Activated CD4-positive, CD25-positive, alpha-beta regulatory T cell (primary cell): ENCODE results near the gene TOPORS.
"Not testable (repeated sequence)": the region's sequence is repeated elsewhere in the genome, so short reads cannot be mapped to it uniquely, and the experiment has no call there.

Experiments used
- DNase-seq, 4 experiments: peaks; one replicate each; lab custom pipeline; 2025; lab: John Stamatoyannopoulos, UW

TOPORS gene

DNA sequence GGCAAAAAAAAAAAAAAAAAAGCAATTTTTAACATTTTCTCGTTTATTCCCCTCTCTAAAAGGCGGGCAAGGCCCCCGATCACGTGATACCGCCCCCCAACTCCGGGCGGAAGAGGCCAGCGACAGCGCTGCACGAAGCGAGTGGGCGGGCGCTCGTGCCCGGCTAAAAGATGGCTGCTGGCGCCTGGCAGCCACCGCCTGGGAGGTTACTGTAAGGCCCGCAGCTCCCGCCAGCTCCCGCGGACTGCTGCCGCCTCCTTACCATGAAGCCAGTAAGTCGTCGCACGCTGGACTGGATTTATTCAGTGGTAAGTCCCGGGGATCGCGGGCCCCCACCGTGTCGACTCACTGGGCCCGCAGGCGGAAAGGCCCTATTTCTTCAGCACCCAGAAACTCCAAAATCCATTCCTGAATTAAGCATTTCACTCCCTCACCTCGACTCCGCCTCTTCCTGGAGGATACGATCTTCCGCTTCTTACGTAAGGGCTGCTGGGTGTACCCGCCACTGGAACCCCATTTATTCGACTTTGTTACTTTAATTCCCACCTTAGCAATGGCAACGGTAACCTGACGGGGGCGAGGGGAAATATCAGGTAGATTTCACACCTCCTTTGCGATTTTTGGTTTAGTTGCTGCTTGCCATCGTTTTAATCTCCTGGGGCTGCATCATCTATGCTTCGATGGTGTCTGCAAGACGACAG, at the start of gene TOPORS, which contains the start of gene SMIM27:
TSS of gene TOPORS (minus strand) at position 415 of the 701 bp plus-strand sequence. CDS start at position 265, 150 bp downstream.
TSS of gene SMIM27 (plus strand) at position 156 of the 701 bp plus-strand sequence. CDS start at position 264, 108 bp downstream.
- DNase-seq: peak; percentile 74 to 84 (median 76)

GRCh38 chr9:32599021-32599420, 46.6 kb upstream of the TOPORS start:
- DNase-seq: not testable (repeated sequence)

DNA sequence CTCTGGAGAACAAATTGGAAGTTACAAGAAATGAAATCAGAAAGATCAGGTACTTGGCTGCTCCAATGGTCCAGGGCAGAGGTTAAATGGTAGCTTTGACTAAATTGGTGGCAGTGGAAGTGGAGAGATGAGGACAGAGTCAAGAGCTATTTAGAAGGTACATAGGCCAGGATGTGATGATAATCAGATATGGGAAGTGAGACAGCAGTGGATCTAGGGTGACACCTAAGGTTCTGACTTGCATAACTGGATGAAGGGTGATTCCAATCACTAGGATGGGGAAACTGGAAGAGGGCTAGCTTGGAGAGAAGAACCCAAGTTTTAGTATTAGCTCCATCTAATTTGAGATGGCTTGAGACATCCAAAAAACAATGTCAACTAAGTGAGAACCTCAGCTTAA, 44.5 kb upstream of the TOPORS start:
- DNase-seq: no peak

GRCh38 chr9:32596096-32596865, 43.9 kb upstream of the TOPORS start:
- no peak for DNase-seq

DNA sequence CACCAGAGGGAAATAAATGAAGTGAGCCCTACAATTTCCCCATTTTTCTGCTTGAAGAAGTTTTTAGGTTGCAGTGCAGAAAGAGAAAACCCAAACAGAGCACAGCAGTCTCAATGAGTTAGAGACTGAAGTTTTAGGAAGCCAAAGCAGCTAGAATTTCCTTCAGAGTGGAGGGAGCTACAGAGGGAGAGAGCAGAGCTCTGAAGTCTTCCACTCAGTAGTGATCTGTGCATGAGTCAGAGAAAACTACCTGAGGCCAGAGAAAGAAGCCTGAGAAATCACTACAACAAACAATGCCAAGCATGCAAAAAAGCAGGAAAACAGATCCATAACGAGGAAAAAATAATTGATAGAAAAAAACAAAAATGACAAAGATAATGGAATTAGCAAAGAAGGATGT, 38.5 kb upstream of the TOPORS start:
- DNase-seq: no peak

DNA sequence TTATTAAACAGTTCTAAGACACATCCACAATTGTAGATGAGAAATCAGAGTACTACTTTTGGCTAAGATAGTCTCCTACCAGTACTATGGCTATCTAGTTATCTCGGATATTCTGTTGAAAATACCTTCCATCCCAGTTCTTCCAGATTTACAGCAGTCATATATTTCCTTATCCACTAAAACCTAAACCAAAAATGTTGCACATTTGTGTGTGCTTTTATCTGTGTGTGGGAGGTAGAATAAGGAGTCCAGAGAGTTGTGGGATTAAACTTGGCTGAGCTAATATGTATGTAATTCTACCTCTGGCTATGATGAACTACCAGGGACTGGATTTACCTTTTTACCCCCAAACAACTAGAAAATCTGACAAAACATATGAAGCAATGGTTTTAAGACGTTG, 38.1 kb upstream of the TOPORS start:
- DNase-seq: no peak

DNA sequence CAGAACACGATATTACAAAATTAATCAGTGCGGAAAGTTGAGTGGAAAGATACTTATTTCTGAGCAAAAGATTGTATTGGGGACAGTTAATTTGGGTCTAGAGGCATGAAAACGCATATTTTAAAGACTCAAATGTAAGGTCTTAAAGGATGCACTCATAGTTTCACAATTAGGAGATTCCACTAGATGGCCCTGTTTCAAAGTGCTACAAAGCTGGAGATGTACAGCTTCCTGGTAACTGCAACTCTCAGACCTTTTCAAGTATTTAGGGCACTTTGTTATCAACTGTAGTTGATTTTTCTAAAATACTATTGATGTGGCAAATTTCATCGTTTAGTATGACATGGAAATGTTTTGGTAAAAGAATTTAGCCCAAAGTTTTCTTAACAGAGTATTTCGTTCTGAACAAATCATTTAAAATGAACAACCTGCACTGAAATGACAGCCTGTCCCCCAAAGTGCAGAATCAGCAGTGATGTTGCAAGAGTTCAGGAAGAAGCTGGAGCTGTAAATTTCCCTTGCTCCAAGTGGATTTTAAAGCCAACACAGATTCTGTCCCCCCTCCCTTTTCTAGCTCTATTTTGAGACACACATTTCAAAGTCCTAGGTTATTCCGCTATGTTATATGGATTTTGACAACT, 36.8 kb upstream of the TOPORS start:
- DNase-seq: no peak

- DNase-seq: no peak
Measured at GRCh38 chr9:32587901-32588300, 35.5 kb upstream of the TOPORS start.

GRCh38 chr9:32584784-32585183, 32.4 kb upstream of the TOPORS start:
- DNase-seq: no peak

GRCh38 chr9:32581512-32582143, 29.2 kb upstream of the TOPORS start:
- no peak for DNase-seq

- DNase-seq: no peak
Measured at GRCh38 chr9:32580631-32581300, 28.4 kb upstream of the TOPORS start.

DNA sequence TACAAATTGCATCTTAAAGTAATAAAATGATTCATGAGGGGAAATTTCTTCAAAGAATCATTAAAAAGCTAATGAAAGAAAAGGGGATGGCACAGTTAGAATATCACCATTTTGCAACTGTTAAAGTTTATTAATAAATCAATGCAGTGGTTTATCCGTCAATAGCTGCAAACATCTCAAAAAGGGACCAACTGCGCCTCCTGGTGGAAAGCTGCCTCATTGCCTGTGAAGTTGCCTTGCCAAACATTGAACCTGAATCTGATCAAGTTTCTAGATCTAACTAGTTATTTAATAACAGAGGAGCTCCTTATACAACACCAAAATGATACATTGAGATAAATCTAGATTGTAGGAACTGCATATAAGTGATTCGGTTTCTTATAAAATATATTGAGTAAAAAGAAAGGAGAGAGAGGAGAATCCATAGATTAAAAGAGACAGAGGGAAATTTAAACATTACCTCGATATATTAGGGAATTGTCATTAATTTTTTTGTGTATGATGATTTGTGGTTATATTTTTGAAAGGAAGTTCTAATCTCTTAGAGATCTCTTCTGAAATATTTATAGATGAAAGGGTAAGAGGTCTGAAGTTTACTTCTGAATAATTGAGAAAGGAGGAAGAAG, 27.4 kb upstream of the TOPORS start:
- peak; percentile 58 to 78 (median 62) for DNase-seq

DNA sequence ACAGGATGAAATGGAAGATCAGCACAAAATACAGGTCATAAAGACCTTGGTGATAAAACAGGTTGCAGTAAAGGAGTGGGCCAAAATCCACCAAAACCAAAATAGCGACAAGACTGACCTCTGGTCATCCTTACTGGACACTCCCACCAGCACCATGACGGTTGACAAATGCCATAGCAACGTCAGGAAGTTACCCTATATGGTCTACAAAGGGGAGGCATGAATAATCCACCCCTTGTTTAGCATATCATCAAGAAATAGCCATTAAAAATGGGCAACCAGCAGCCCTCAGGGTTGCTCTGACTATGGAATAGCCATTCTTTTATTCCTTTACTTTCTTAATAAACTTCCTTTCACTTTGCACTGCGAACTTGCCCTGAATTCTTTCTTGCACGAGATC, 26.6 kb upstream of the TOPORS start:
- no peak for DNase-seq

GRCh38 chr9:32577316-32577715, 24.9 kb upstream of the TOPORS start:
- no peak for DNase-seq

GRCh38 chr9:32574858-32575257, 22.5 kb upstream of the TOPORS start:
- DNase-seq: no peak

DNA sequence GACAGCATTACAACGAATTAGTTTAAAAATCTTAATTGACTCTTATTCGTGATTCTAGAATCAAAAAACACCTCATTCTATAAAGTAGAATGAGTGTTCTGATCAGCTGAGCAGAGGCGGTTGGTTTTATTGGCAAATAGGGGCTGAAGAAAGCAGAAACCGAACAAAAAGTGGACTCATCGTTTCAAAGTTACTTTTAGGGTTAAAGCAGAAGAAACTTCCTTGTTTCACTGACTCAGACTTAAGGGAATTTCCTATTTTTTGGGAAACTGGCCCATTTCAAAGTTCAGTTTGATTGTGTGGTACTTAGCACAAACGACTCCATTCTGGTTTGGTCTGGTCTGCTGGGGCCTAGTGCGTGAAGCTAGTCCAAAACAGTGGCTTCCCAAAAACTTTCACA, 21.4 kb upstream of the TOPORS start:
- no peak for DNase-seq

- peak; percentile 87 to 93 (median 90) for DNase-seq
Measured at GRCh38 chr9:32572900-32573523, 20.6 kb upstream of the TOPORS start, which contains the start of gene NDUFB6. Gene NDUFB6, minus strand, starts transcription at chr9:32573159. Its CDS starts 99 bp downstream, at chr9:32573060.

- peak; percentile 38 to 62 (median 48) for DNase-seq
Measured at GRCh38 chr9:32571969-32572899, 19.8 kb upstream of the TOPORS start.

GRCh38 chr9:32570262-32570661, 17.9 kb upstream of the TOPORS start:
- DNase-seq: no peak
